AG04450 (cell line): Measurements from ENCODE around the gene TAF1D. TPM values are rescaled to one million over a fixed set of nuclear protein-coding genes. Genes with fewer than 3 reads are reported as not detected.

Experiments
- CTCF ChIA-PET: fragments of 300-600, 350-600 bp; formaldehyde crosslinking; extraction: SDS; loops from one replicate; lab custom pipeline; 2022; ENCODE audit warnings: antibody characterized with exemption, inconsistent platforms; lab: Charles Lee
- POLR2A ChIA-PET: fragments of 350-600 bp; formaldehyde crosslinking; extraction: SDS; loops from one replicate; lab custom pipeline; 2021; ENCODE audit warnings: antibody characterized with exemption, inconsistent platforms; lab: Yijun Ruan, JAX
- DNase-seq: peaks from one replicate; pipeline ENCODE4 v3.0.0-alpha.2; 2011; ENCODE audit warnings: low read depth, low spot score
- H3K27ac ChIP-seq: one replicate; pipeline ENCODE4 v1.5.1; 2012; ENCODE audit warnings: low read depth, low read length, control low read depth
- H3K27me3 ChIP-seq: one replicate; pipeline ENCODE4 v1.6.0; 2012; ENCODE audit warnings: low read length; ENCODE audit not compliant: control insufficient read depth, insufficient read depth
- H3K4me3 ChIP-seq: 2 replicates; pipeline ENCODE4 v1.5.1; 2011; ENCODE audit warnings: mild to moderate bottlenecking, low read depth, low read length, control low read depth
- H3K9me3 ChIP-seq: 2 replicates; pipeline ENCODE4 v1.5.1; 2012; ENCODE audit warnings: low read length; ENCODE audit not compliant: control insufficient read depth, insufficient read depth
- polyA plus RNA-seq: library from polyadenylated mRNA; depleted of rRNA; stranded (reverse); fragments of >200 nt; gene quantifications from 2 replicates; pipeline ENCODE4 v1.2.3, GENCODE V29; 2011
- TF ChIP-seq, protein P1 (sequence below): IDR thresholded peaks from 2 replicates; pipeline ENCODE4 v1.5.1; 2011; ENCODE audit warnings: low read depth, low read length, control low read depth, inconsistent platforms

TAF1D gene
- polyA plus RNA-seq, 1 experiment = 151 TPM

DNA sequence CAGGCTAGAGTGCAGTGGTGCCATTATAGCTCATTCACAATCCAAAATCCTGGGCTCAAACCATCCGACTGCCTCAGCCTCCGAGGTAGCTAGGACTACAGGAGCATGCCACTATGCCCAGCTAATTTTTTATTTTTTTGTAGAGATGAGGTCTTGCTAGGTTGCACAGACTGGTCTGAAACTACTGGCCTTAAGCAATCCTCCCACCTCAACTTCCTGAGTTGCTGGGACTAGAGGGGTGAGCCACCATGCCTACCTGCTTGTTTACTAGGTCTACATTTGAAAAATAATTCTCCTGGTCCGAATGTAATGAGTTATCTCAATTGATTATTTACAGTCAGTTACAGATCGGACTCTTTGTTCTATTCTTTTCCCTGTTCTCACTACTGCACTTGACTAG, 22.0 kb downstream of the TAF1D start:
- no peaks in the 10 kb centered on the region for H3K9me3 ChIP-seq
- ChIA-PET POLR2A (no interaction called here), CTCF (no interaction called here)
- H3K27ac ChIP-seq = no peak overlapping the region
- no peak overlapping the region for H3K4me3 ChIP-seq
- no peaks in the 10 kb centered on the region for H3K27me3 ChIP-seq
- TF ChIP-seq, protein P1, sequence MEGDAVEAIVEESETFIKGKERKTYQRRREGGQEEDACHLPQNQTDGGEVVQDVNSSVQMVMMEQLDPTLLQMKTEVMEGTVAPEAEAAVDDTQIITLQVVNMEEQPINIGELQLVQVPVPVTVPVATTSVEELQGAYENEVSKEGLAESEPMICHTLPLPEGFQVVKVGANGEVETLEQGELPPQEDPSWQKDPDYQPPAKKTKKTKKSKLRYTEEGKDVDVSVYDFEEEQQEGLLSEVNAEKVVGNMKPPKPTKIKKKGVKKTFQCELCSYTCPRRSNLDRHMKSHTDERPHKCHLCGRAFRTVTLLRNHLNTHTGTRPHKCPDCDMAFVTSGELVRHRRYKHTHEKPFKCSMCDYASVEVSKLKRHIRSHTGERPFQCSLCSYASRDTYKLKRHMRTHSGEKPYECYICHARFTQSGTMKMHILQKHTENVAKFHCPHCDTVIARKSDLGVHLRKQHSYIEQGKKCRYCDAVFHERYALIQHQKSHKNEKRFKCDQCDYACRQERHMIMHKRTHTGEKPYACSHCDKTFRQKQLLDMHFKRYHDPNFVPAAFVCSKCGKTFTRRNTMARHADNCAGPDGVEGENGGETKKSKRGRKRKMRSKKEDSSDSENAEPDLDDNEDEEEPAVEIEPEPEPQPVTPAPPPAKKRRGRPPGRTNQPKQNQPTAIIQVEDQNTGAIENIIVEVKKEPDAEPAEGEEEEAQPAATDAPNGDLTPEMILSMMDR = no peak
- DNase-seq = no peak

DNA sequence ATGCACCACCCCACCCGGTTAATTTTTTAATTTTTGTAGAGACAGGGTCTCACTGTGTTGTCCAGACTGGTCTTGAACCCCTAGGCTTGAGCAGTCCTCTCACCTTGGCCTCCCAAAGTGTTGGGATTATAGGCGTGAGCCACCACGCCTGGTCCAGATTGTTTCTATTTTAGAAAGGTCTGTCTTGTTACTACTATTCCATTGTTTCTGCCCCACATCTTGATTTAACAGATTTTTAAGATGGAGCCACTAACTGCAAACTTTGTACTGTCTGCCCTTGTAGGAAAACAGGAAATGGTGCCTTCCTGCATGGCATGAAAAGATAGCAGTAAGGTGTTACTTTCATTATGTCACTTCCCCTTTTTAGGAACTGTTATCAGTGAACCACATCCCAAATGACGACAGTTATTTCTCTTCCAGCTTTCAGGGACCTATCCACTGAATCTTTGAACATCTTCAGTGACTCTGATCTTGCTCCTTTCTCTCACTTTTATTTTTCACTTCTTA, 23.2 kb downstream of the TAF1D start:
- TF ChIP-seq, protein P1 = no peak
- no peak overlapping the region for H3K4me3 ChIP-seq
- H3K27me3 ChIP-seq = no peaks in the 10 kb centered on the region
- no peak for DNase-seq
- CTCF ChIA-PET = no interaction called here
- H3K27ac ChIP-seq = no peak overlapping the region
- POLR2A ChIA-PET = interaction anchor here (1.0 kb wide), 1 partner anchor 14 kb away, joined by 4 read pairs; no protein-coding TSS in a partner anchor
- H3K9me3 ChIP-seq = no peaks in the 10 kb centered on the region

DNA sequence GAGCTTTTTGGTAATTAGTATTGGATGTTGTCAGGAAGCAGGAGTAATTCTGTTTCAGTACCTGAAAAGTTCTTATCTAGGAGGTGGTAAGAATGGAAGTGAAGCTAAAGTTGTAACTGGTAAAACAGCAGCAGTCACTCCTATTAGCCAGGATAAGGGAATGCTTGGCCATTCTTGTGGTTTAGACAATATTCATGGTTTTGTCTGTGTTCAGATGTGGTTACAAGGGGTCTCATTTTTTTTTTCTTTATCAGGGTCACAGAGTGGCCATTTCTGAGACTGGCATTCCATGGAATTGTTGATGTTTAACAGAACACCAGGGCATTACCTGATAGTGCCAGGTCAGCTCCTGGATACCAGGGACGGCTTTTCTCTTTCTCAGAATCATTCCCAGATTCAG, 23.8 kb downstream of the TAF1D start:
- TF ChIP-seq, protein P1 = no peak
- no peaks in the 10 kb centered on the region for H3K9me3 ChIP-seq
- DNase-seq = no peak
- ChIA-PET POLR2A (interaction anchor here (1.0 kb wide), 1 partner anchor 14 kb away, joined by 4 read pairs; no protein-coding TSS in a partner anchor), CTCF (no interaction called here)
- no peaks in the 10 kb centered on the region for H3K27me3 ChIP-seq
- H3K4me3 ChIP-seq = no peak overlapping the region
- H3K27ac ChIP-seq = no peak overlapping the region

DNA sequence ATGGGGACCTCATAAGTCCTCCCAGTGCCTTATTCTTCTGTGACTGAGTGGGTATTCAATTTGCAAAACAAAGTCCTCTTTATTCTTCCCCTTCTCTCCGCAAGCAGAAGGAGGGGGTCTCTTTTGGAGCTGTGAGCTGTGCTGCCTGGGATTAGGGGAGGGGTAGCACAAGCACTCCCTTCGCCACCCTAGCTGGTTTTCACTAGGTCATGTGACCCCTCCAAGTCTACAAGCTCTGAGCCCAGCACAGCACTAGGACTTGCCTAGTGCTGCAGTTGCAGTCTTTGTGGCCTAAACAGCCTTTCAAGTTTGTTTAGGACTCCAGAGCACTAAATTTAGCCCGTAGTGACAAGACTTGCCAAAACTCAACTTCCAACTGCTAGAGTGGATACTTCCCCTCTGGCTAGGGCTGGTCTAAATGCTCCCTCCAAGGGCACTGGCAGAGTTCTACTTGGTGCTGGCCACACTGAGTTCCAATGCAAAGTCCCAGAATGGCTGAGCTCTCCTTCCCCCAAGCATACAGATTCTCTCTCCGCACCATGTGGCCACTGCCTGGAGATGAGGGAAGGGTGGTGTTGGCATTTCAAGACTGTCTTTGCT, 25.4 kb downstream of the TAF1D start:
- TF ChIP-seq, protein P1 = no peak
- H3K27me3 ChIP-seq = no peaks in the 10 kb centered on the region
- ChIA-PET POLR2A (no interaction called here), CTCF (no interaction called here)
- H3K9me3 ChIP-seq = no peaks in the 10 kb centered on the region
- no peak overlapping the region for H3K4me3 ChIP-seq
- DNase-seq = no peak
- H3K27ac ChIP-seq = no peak overlapping the region

DNA sequence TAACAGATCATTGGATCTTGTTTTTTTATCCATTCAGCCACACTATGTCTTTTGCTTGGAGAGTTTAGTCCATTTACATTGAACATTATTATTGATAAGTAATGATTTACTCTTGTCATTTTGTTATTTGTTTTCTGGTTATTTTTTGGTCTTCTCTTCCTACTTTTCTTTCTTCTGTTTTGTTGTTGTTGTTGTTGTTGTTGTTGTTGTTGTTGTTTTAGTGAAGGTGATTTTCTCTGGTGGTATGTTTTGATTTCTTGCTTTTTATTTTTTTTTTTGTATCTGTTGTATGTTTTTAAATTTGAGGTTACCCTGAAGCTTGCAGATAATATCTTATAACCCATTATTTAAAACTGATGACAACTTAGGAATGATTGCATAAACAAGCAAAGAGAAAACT, 28.6 kb downstream of the TAF1D start:
- ChIA-PET CTCF (no interaction called here), POLR2A (interaction anchor here (0.6 kb wide), 1 partner anchor 28 kb away, joined by 3 read pairs; no protein-coding TSS in a partner anchor)
- Histone ChIP-seq H3K4me3 (no peak overlapping the region), H3K27ac (no peak overlapping the region), H3K9me3 (no peaks in the 10 kb centered on the region), H3K27me3 (no peaks in the 10 kb centered on the region)
- TF ChIP-seq, protein P1 = no peak
- no peak for DNase-seq
